Measurements from ENCODE around the gene ZFAND5. TPM values are rescaled to one million over a fixed set of nuclear protein-coding genes. Genes with fewer than 3 reads are reported as not detected.
A peak's percentile ranks its signal among the peaks of the same experiment; 100 is the strongest.

ZFAND5 gene
- total and polyA plus RNA-seq, 2 of the 13 experiments (the other 11 are each of a cell fraction or from before 2014, with no cell fraction given): 53.4 to 60.2 TPM

GRCh38 chr9:72313507-72313906 lies 51.5 kb downstream of the ZFAND5 start:
- ChIA-PET POLR2A (no interaction called here), CTCF (ENCODE audit: low intra/inter-chr PET ratio, low total read pairs) (no interaction called here)
- Histone ChIP-seq H2AFZ (ENCODE audit: low read length) (no peak overlapping the region), H3K9me3 (ENCODE audit: low read length) (no peaks in the 10 kb centered on the region), H3K36me3 (replicated peaks in 1 of 2; ENCODE audit: control insufficient read depth in 1 of 2, insufficient read depth in 2 of 2, low read length in 2 of 2) (no peaks in the 10 kb centered on the region), H3K4me3 (replicated peaks in 1 of 3; ENCODE audit: insufficient read depth in 1 of 3, low read depth in 2 of 3, low read length in 3 of 3) (no peak overlapping the region), H3K4me2 (ENCODE audit: low read depth, low read length) (no peak overlapping the region), H3K79me2 (ENCODE audit: insufficient read depth, low read length) (no peaks in the 10 kb centered on the region), H3K27me3 (ENCODE audit: control insufficient read depth in 1 of 2, insufficient read depth in 2 of 2, low read length in 2 of 2) (no peaks in the 10 kb centered on the region; a peak in 1 of 5 replicates), H3K4me1 (ENCODE audit: insufficient read depth, low read length) (peaks cover 20% of the 10 kb centered on the region), H4K20me1 (ENCODE audit: insufficient read depth, low read length) (no peaks in the 10 kb centered on the region), H3K27ac (ENCODE audit: extremely low read length, insufficient read depth, low read length) (no peak overlapping the region), H3K9ac (ENCODE audit: insufficient read depth, low read depth, low read length) (no peak overlapping the region)
- WGBS (ENCODE audit: low lambda C conversion rate): 56% methylated on average over 3 of the region's 3 CpGs
- no TSS peak for BruUV-seq (replicated peaks)
- ATAC-seq (no peak), DNase-seq (ENCODE audit: low spot score) (no peak), FAIRE-seq (no peak)
- in situ Hi-C loops (cut with HindIII; ENCODE audit: extremely low pct_ligation_motif_present, low pct_unique_long_range_greater_than_20kb) (no loop called here), intact Hi-C loops (cut with micrococcal nuclease; ENCODE audit: unreplicated experiment) (no loop called here)
- TF ChIP-seq ATF7 (IDR thresholded peaks at IDR 0.05) (peak; percentile 55), ATF7 (CRISPR knock-in tag; IDR thresholded peaks at IDR 0.05) (no peak), ZNF296 (CRISPR knock-in tag; conservative IDR thresholded peaks at IDR 0.05) (no peak), ZNF577 (CRISPR knock-in tag; IDR thresholded peaks at IDR 0.05; ENCODE audit: borderline replicate concordance, low read depth) (no peak)

- ChIA-PET POLR2A (no interaction called here), CTCF (ENCODE audit: low intra/inter-chr PET ratio, low total read pairs) (no interaction called here)
- intact Hi-C loops (cut with micrococcal nuclease; ENCODE audit: unreplicated experiment): no loop called here
- WGBS (ENCODE audit: low lambda C conversion rate): 34% methylated on average over 10 of the region's 10 CpGs
- no peak for FAIRE-seq
- H3K9ac ChIP-seq (ENCODE audit: insufficient read depth, low read depth, low read length): no peak overlapping the region
- H3K27me3 ChIP-seq (ENCODE audit: control insufficient read depth in 1 of 2, insufficient read depth in 2 of 2, low read length in 2 of 2): no peaks in the 10 kb centered on the region; a peak in 1 of 5 replicates
- H3K4me1 ChIP-seq (ENCODE audit: insufficient read depth, low read length): peaks cover 20% of the 10 kb centered on the region
- no peaks in the 10 kb centered on the region for H3K36me3 ChIP-seq (replicated peaks in 1 of 2; ENCODE audit: control insufficient read depth in 1 of 2, insufficient read depth in 2 of 2, low read length in 2 of 2)
- BruUV-seq (replicated peaks): no TSS peak
- no peak overlapping the region for H3K4me3 ChIP-seq (replicated peaks in 1 of 3; ENCODE audit: insufficient read depth in 1 of 3, low read depth in 2 of 3, low read length in 3 of 3)
- H2AFZ ChIP-seq (ENCODE audit: low read length): no peak overlapping the region
- in situ Hi-C loops (cut with HindIII; ENCODE audit: extremely low pct_ligation_motif_present, low pct_unique_long_range_greater_than_20kb): no loop called here
- H4K20me1 ChIP-seq (ENCODE audit: insufficient read depth, low read length): no peaks in the 10 kb centered on the region
- no peak overlapping the region for H3K27ac ChIP-seq (ENCODE audit: extremely low read length, insufficient read depth, low read length)
- no peak for ATAC-seq
- DNase-seq (ENCODE audit: low spot score): no peak
- H3K79me2 ChIP-seq (ENCODE audit: insufficient read depth, low read length): no peaks in the 10 kb centered on the region
- no peak overlapping the region for H3K4me2 ChIP-seq (ENCODE audit: low read depth, low read length)
- TF ChIP-seq NONO (IDR thresholded peaks at IDR 0.05) (no peak), NONO (CRISPR knock-in tag; conservative IDR thresholded peaks at IDR 0.05) (no peak), RAD21 (CRISPR knock-in tag; IDR thresholded peaks at IDR 0.05) (no peak), E2F1 (CRISPR knock-in tag; IDR thresholded peaks at IDR 0.05) (no peak), ZNF569 (CRISPR knock-in tag; IDR thresholded peaks at IDR 0.05; ENCODE audit: borderline replicate concordance) (no peak), CSRNP2 (CRISPR knock-in tag; conservative IDR thresholded peaks at IDR 0.05; ENCODE audit: low read depth) (no peak), KLF6 (CRISPR knock-in tag; IDR thresholded peaks at IDR 0.05) (no peak)
- H3K9me3 ChIP-seq (ENCODE audit: low read length): no peaks in the 10 kb centered on the region
Measured at GRCh38 chr9:72312386-72312987, 52.5 kb downstream of the ZFAND5 start.

Data from HepG2 (cell line).